ENCODE data around the gene JAGN1. TPM values are rescaled to one million over a fixed set of nuclear protein-coding genes. Genes with fewer than 3 reads are reported as not detected.
A peak's percentile ranks its signal among the peaks of the same experiment; 100 is the strongest.

JAGN1 gene
- total RNA-seq, 2 experiments from 2014 or later, result 11.7 to 13.6 TPM

- Mint-ChIP-seq H3K27ac (no peak overlapping the region), H3K36me3 (ENCODE audit: low read depth) (no peaks in the 10 kb centered on the region), H3K27me3 (ENCODE audit: low read depth) (peaks cover 5% of the 10 kb centered on the region), H3K4me3 (peak overlapping the region; percentile 71), H3K9me3 (no peaks in the 10 kb centered on the region), H3K4me1 (ENCODE audit: low read depth) (peaks cover 13% of the 10 kb centered on the region)
- intact Hi-C loops (cut with micrococcal nuclease), result loop anchor here (1.0 kb wide), 1 partner anchor 25 kb away; the partner anchor contains the start of gene JAGN1
- CTCF ChIA-PET, result interaction anchor here (0.5 to 3.0 kb wide), 5 partner anchors 12 to 108 kb away, joined by 3 to 19 read pairs (median 4); partner anchors contain the start of genes IL17RE and JAGN1
- peak; percentile 47 for DNase-seq
These were observed 25.1 kb downstream of the JAGN1 start for GRCh38 chr3:9915254-9916141.

- no peaks in the 10 kb centered on the region for H3K9me3 Mint-ChIP-seq
- peak overlapping the region; percentile 71 for H3K4me3 Mint-ChIP-seq
- H3K27ac Mint-ChIP-seq, result no peak overlapping the region
- H3K4me1 Mint-ChIP-seq (ENCODE audit: low read depth), result peaks cover 13% of the 10 kb centered on the region
- DNase-seq, result no peak
- intact Hi-C loops (cut with micrococcal nuclease), result no loop called here
- peaks cover 4% of the 10 kb centered on the region for H3K27me3 Mint-ChIP-seq (ENCODE audit: low read depth)
- no peaks in the 10 kb centered on the region for H3K36me3 Mint-ChIP-seq (ENCODE audit: low read depth)
- CTCF ChIA-PET, result interaction anchor here (1.0 to 3.0 kb wide), 3 partner anchors 9 to 15 kb away, joined by 3 to 19 read pairs (median 3); partner anchors contain the start of gene IL17RE
These were observed 25.9 kb downstream of the JAGN1 start for GRCh38 chr3:9916346-9916733.

GRCh38 chr3:9916734-9917680, 26.6 kb downstream of the JAGN1 start, which contains the start of gene IL17RC:
TSS of gene IL17RC (plus strand) at chr3:9917098. CDS start at chr3:9917316, 218 bp downstream.
- H3K27ac Mint-ChIP-seq, result no peak within 1 kb of the TSS
- intact Hi-C loops (cut with micrococcal nuclease), result no loop called here
- peak within 1 kb of the TSS; percentile 71 for H3K4me3 Mint-ChIP-seq
- H3K4me1 Mint-ChIP-seq (ENCODE audit: low read depth), result peaks cover 13% of the 10 kb centered on the region
- peak; percentile 67 for DNase-seq
- CTCF ChIA-PET, result interaction anchor here (1.0 to 3.0 kb wide), 3 partner anchors 9 to 15 kb away, joined by 3 to 19 read pairs (median 3); partner anchors contain the start of gene IL17RE
- no peaks in the 10 kb centered on the region for H3K36me3 Mint-ChIP-seq (ENCODE audit: low read depth)
- peaks cover 2% of the 10 kb centered on the region for H3K27me3 Mint-ChIP-seq (ENCODE audit: low read depth)
- H3K9me3 Mint-ChIP-seq, result no peaks in the 10 kb centered on the region

GRCh38 chr3:9917820-9918219, 27.4 kb downstream of the JAGN1 start:
- H3K27ac Mint-ChIP-seq, result no peak overlapping the region
- DNase-seq, result no peak
- H3K4me1 Mint-ChIP-seq (ENCODE audit: low read depth), result peaks cover 13% of the 10 kb centered on the region
- CTCF ChIA-PET, result interaction anchor here (0.6 to 3.0 kb wide), 2 partner anchors 14 to 364 kb away, joined by 3 to 19 read pairs; no protein-coding TSS in a partner anchor
- no peaks in the 10 kb centered on the region for H3K36me3 Mint-ChIP-seq (ENCODE audit: low read depth)
- intact Hi-C loops (cut with micrococcal nuclease), result no loop called here
- H3K9me3 Mint-ChIP-seq, result no peaks in the 10 kb centered on the region
- no peak overlapping the region for H3K4me3 Mint-ChIP-seq
- H3K27me3 Mint-ChIP-seq (ENCODE audit: low read depth), result peaks cover 2% of the 10 kb centered on the region

GRCh38 chr3:9918261-9919038, 28.0 kb downstream of the JAGN1 start:
- Mint-ChIP-seq H3K4me3 (no peak overlapping the region), H3K9me3 (no peaks in the 10 kb centered on the region), H3K36me3 (ENCODE audit: low read depth) (no peaks in the 10 kb centered on the region), H3K27ac (no peak overlapping the region), H3K27me3 (ENCODE audit: low read depth) (peaks cover 2% of the 10 kb centered on the region), H3K4me1 (ENCODE audit: low read depth) (peaks cover 13% of the 10 kb centered on the region)
- DNase-seq, result no peak
- intact Hi-C loops (cut with micrococcal nuclease), result no loop called here
- CTCF ChIA-PET, result interaction anchor here (0.6 to 3.0 kb wide), 2 partner anchors 13 to 363 kb away, joined by 3 to 19 read pairs; no protein-coding TSS in a partner anchor

- no peak overlapping the region for H3K27ac Mint-ChIP-seq
- CTCF ChIA-PET, result no interaction called here
- intact Hi-C loops (cut with micrococcal nuclease), result no loop called here
These were observed 37.7 kb downstream of the JAGN1 start for GRCh38 chr3:9928158-9928557.

GRCh38 chr3:9930804-9931418, 40.5 kb downstream of the JAGN1 start:
- Mint-ChIP-seq H3K27me3 (ENCODE audit: low read depth) (no peaks in the 10 kb centered on the region), H3K36me3 (ENCODE audit: low read depth) (no peaks in the 10 kb centered on the region), H3K27ac (no peak overlapping the region), H3K9me3 (no peaks in the 10 kb centered on the region), H3K4me1 (ENCODE audit: low read depth) (peaks cover 28% of the 10 kb centered on the region), H3K4me3 (no peak overlapping the region)
- DNase-seq, result peak; percentile 44
- intact Hi-C loops (cut with micrococcal nuclease), result loop anchor here (1.0 to 5.0 kb wide), 6 partner anchors 82 to 579 kb away; partner anchors contain the start of gene BRPF1
- CTCF ChIA-PET, result interaction anchor here (0.7 to 3.5 kb wide), 18 partner anchors 11 to 426 kb away, joined by 3 to 19 read pairs (median 4); partner anchors contain the start of genes FANCD2 and IL17RC

More at GRCh38 chr3:9928158-9928557, 37.7 kb downstream of the JAGN1 start:
- no peaks in the 10 kb centered on the region for H3K27me3 Mint-ChIP-seq (ENCODE audit: low read depth)
- H3K4me1 Mint-ChIP-seq (ENCODE audit: low read depth), result peaks cover 7% of the 10 kb centered on the region
- DNase-seq, result no peak
- H3K36me3 Mint-ChIP-seq (ENCODE audit: low read depth), result no peaks in the 10 kb centered on the region
- no peaks in the 10 kb centered on the region for H3K9me3 Mint-ChIP-seq
- no peak overlapping the region for H3K4me3 Mint-ChIP-seq

- Mint-ChIP-seq H3K9me3 (no peaks in the 10 kb centered on the region), H3K4me3 (peak overlapping the region; percentile 90), H3K27ac (peak overlapping the region; percentile 85), H3K36me3 (ENCODE audit: low read depth) (peaks cover 3% of the 10 kb centered on the region), H3K27me3 (ENCODE audit: low read depth) (no peaks in the 10 kb centered on the region), H3K4me1 (ENCODE audit: low read depth) (peaks cover 28% of the 10 kb centered on the region)
- intact Hi-C loops (cut with micrococcal nuclease), result loop anchor here (1.0 to 5.0 kb wide), 5 partner anchors 88 to 580 kb away; partner anchors contain the start of genes BRPF1, RPUSD3 and SETD5
- CTCF ChIA-PET, result interaction anchor here (0.6 to 3.5 kb wide), 31 partner anchors 10 to 389 kb away, joined by 3 to 19 read pairs (median 4); partner anchors contain the start of genes EMC3, FANCD2, IL17RC and IL17RE
- no peak for DNase-seq
These were observed 42.1 kb downstream of the JAGN1 start for GRCh38 chr3:9932535-9932842.

- intact Hi-C loops (cut with micrococcal nuclease), result loop anchor here (1.0 to 5.0 kb wide), 15 partner anchors 13 to 581 kb away; partner anchors contain the start of genes BRK1, BRPF1, FANCD2 and JAGN1
- H3K27me3 Mint-ChIP-seq (ENCODE audit: low read depth), result no peaks in the 10 kb centered on the region
- H3K27ac Mint-ChIP-seq, result peak overlapping the region; percentile 85
- CTCF ChIA-PET, result interaction anchor here (0.5 to 3.5 kb wide), 35 partner anchors 9 to 389 kb away, joined by 3 to 19 read pairs (median 4); partner anchors contain the start of genes EMC3, FANCD2, IL17RC and IL17RE
- DNase-seq, result peak; percentile 92
- peak overlapping the region; percentile 90 for H3K4me3 Mint-ChIP-seq
- H3K36me3 Mint-ChIP-seq (ENCODE audit: low read depth), result peaks cover 5% of the 10 kb centered on the region
- peaks cover 28% of the 10 kb centered on the region for H3K4me1 Mint-ChIP-seq (ENCODE audit: low read depth)
- H3K9me3 Mint-ChIP-seq, result no peaks in the 10 kb centered on the region
These were observed 42.6 kb downstream of the JAGN1 start for GRCh38 chr3:9932843-9933560.

- H3K27ac Mint-ChIP-seq, result peak within 1 kb of the TSS; percentile 90
- H3K4me3 Mint-ChIP-seq, result peak within 1 kb of the TSS; percentile 90
- CTCF ChIA-PET, result interaction anchor here (0.5 to 3.5 kb wide), 19 partner anchors 9 to 387 kb away, joined by 3 to 18 read pairs (median 4); partner anchors contain the start of genes EMC3, IL17RE, JAGN1 and PRRT3
- H3K9me3 Mint-ChIP-seq, result no peaks in the 10 kb centered on the region
- peak; percentile 96 for DNase-seq
- H3K27me3 Mint-ChIP-seq (ENCODE audit: low read depth), result no peaks in the 10 kb centered on the region
- H3K36me3 Mint-ChIP-seq (ENCODE audit: low read depth), result peaks cover 5% of the 10 kb centered on the region
- H3K4me1 Mint-ChIP-seq (ENCODE audit: low read depth), result peaks cover 29% of the 10 kb centered on the region
- intact Hi-C loops (cut with micrococcal nuclease), result loop anchor here (1.0 to 5.0 kb wide), 14 partner anchors 13 to 581 kb away; partner anchors contain the start of genes BRK1, BRPF1, FANCD2 and JAGN1
These were observed 43.3 kb downstream of the JAGN1 start, which contains the start of gene CRELD1 for GRCh38 chr3:9933561-9934234. TSS of gene CRELD1 (plus strand) at chr3:9933834. CDS start at chr3:9934439, 605 bp downstream.
